Measurements from ENCODE around the gene IL1RAP.

- TF ChIP-seq EZH2 (IDR thresholded peaks at IDR 0.05; ENCODE audit: insufficient read depth, poor library complexity, severe bottlenecking) (no peak), EZH2phosphoT487 (IDR thresholded peaks at IDR 0.05; ENCODE audit: insufficient read depth, low read depth) (no peak)
Observed at GRCh38 chr3:190526787-190527762, 13.2 kb downstream of the IL1RAP start.

Measured in GM23248 (cell line).